OCI-LY1 (cell line): ENCODE measurements around the gene RC3H1.

Experiments
- CTCF ChIP-seq: fragments of 200-600 bp; sonication (generic), shearing (Covaris generic); IDR thresholded peaks from 2 replicates; pipeline ENCODE4 v1.5.1; 2017; ENCODE audit warnings: mild to moderate bottlenecking, antibody characterized with exemption, low read length, moderate library complexity, mixed read lengths
- EZH2 ChIP-seq: fragments of 200-600 bp; sonication (generic), shearing (Covaris generic); IDR thresholded peaks from 2 replicates; pipeline ENCODE4 v1.8.0; 2017; ENCODE audit warnings: borderline replicate concordance, mixed run types, mild to moderate bottlenecking, antibody characterized with exemption, low read length, moderate library complexity, mixed read lengths

DNA sequence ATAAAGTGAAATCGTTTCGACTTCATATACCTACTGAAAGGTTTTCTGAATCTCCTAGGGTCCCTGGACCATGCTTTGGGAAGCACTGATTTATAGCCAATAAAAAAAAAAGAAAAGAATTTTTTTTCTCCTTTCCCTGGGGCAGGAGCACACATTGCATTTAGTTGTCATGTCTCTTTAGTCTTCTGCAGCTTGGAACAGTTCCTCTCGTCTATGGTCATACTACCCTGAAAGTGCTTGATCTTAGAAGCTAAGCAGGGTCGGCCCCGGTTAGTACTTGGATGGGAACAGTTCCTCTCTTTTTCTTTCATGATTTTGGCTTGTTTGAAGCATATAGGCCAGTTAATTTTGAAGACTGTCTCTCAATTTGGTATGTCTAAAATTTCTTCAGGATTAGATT, 101.3 kb downstream of the RC3H1 start:
- no peak for TF ChIP-seq CTCF
- TF ChIP-seq EZH2 = no peak
